Adrenal gland (tissue), 5 donors: ENCODE results near the gene LYPD6B.

ENCODE experiments used
- POLR2A ChIP-seq, 2 donors: fragments of 450-650 bp; IDR thresholded peaks; one replicate each; pipeline ENCODE4 v1.6.1; 2017; ENCODE audit warnings: antibody characterized with exemption in 2 of 2, mild to moderate bottlenecking in 2 of 2, moderate library complexity in 1 of 2
- TF ChIP-seq, protein P1 (sequence below), 6 experiments: fragments of 450-650 bp in 4 of 6; fragments of 200-600 bp in 2 of 6; sonication (generic) in 1 of 6; IDR thresholded peaks; 1 replicate in 5 of 6; 2 replicates in 1 of 6; pipeline versions ENCODE4 v1.5.1 to v1.8.0; 2016 to 2021; ENCODE audit warnings: antibody characterized with exemption in 6 of 6, mild to moderate bottlenecking in 2 of 6, moderate library complexity in 1 of 6
- donor health status: DM: no; HTN: no; CAD: no.

DNA sequence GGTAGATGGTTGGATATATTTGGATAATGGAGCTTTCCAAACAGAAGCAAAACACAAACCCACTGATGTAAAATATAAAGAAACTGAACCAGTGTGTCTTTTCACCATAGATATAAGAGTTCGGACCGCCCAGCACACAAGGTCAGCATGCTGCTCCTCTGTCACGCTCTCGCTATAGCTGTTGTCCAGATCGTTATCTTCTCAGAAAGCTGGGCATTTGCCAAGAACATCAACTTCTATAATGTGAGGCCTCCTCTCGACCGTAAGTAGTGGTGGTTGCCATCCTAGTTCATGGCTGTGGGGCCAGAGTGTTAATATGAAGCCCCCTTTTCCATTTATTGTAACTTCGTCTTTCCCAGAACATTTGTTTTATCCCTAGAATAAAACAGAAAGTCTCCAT, 166.6 kb downstream of the LYPD6B start:
- TF ChIP-seq, protein P1, sequence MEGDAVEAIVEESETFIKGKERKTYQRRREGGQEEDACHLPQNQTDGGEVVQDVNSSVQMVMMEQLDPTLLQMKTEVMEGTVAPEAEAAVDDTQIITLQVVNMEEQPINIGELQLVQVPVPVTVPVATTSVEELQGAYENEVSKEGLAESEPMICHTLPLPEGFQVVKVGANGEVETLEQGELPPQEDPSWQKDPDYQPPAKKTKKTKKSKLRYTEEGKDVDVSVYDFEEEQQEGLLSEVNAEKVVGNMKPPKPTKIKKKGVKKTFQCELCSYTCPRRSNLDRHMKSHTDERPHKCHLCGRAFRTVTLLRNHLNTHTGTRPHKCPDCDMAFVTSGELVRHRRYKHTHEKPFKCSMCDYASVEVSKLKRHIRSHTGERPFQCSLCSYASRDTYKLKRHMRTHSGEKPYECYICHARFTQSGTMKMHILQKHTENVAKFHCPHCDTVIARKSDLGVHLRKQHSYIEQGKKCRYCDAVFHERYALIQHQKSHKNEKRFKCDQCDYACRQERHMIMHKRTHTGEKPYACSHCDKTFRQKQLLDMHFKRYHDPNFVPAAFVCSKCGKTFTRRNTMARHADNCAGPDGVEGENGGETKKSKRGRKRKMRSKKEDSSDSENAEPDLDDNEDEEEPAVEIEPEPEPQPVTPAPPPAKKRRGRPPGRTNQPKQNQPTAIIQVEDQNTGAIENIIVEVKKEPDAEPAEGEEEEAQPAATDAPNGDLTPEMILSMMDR (IDR thresholded peaks at IDR 0.05): no peak
- no peak for TF ChIP-seq POLR2A (IDR thresholded peaks at IDR 0.05)
